Ovary (tissue), 3 donors: ENCODE results near the gene MSLN.

Experiments used
- CTCF ChIP-seq, 3 donors: fragments of 450-650 bp in 2 of 3; fragments of 200-600 bp in 1 of 3; IDR thresholded peaks; one replicate each; pipeline versions ENCODE4 v1.5.1 to v1.8.0; 2016 to 2022; ENCODE audit warnings: antibody characterized with exemption in 3 of 3, mild to moderate bottlenecking in 1 of 3
- EP300 ChIP-seq: sonication (generic); formaldehyde crosslinking; IDR thresholded peaks from one replicate; pipeline ENCODE4 v1.6.1; 2017; ENCODE audit warnings: antibody characterized with exemption
- POLR2A ChIP-seq: fragments of 450-650 bp; IDR thresholded peaks from one replicate; pipeline ENCODE4 v1.6.1; 2017; ENCODE audit warnings: antibody characterized with exemption, mild to moderate bottlenecking, moderate library complexity
- donor health status: DM: no; HTN: no; CAD: no.

- TF ChIP-seq POLR2A (no peak), CTCF (IDR thresholded peaks at IDR 0.05) (no peak), EP300 (no peak)
Measured at GRCh38 chr16:732332-732731, 28.2 kb upstream of the MSLN start.
